Ovary (tissue), 9 donors: Measurements from ENCODE around the gene KCNN4. TPM values are rescaled to one million over a fixed set of nuclear protein-coding genes. Genes with fewer than 3 reads are reported as not detected.

Experiments used
- DNase-seq, 5 donors: peaks; one replicate each; pipeline ENCODE4 v3.0.0-alpha.2; 2019 to 2020
- H3K27ac ChIP-seq, 2 donors: fragments of 200-600 bp; one replicate each; pipeline versions ENCODE4 v1.5.1 to v1.8.0; 2019 to 2022
- H3K27me3 ChIP-seq: fragments of 200-600 bp; one replicate; pipeline ENCODE4 v1.8.0; 2022
- H3K36me3 ChIP-seq: fragments of 200-600 bp; sonication (generic); one replicate; pipeline ENCODE4 v1.5.1; 2019
- H3K4me1 ChIP-seq: one replicate; pipeline ENCODE4 v1.8.1; 2013; ENCODE audit warnings: mild to moderate bottlenecking, moderate library complexity; ENCODE audit not compliant: insufficient read depth
- H3K4me3 ChIP-seq: fragments of 200-600 bp; sonication (generic); one replicate; pipeline ENCODE4 v1.5.1; 2017
- H3K9me3 ChIP-seq, 2 donors: fragments of 200-600 bp in 1 of 2; sonication (generic) in 1 of 2; one replicate each; pipeline versions ENCODE4 v1.5.1 to v1.8.1; 2013 to 2019; ENCODE audit warnings: mild to moderate bottlenecking in 1 of 2, moderate library complexity in 1 of 2
- CTCF ChIP-seq, 3 donors: fragments of 450-650 bp in 2 of 3; fragments of 200-600 bp in 1 of 3; IDR thresholded peaks; one replicate each; pipeline versions ENCODE4 v1.5.1 to v1.8.0; 2016 to 2022; ENCODE audit warnings: antibody characterized with exemption in 3 of 3, mild to moderate bottlenecking in 1 of 3
- EP300 ChIP-seq: sonication (generic); formaldehyde crosslinking; IDR thresholded peaks from one replicate; pipeline ENCODE4 v1.6.1; 2017; ENCODE audit warnings: antibody characterized with exemption
- POLR2A ChIP-seq: fragments of 450-650 bp; IDR thresholded peaks from one replicate; pipeline ENCODE4 v1.6.1; 2017; ENCODE audit warnings: antibody characterized with exemption, mild to moderate bottlenecking, moderate library complexity
- WGBS, 3 donors: extraction: QIAGEN DNeasy Blood & Tissue Kit in 1 of 3; methylation state at CpG; one replicate each; pipeline versions ENCODE4 v1.1.5 to v1.1.7; 2013 to 2017; 5-methylcytosine and 5-hydroxymethylcytosine counted together
- intact Hi-C, 4 donors: fragments of 100-400 bp; cut with DNase I; formaldehyde crosslinking; loops; one replicate each; pipeline versions ENCODE4 v1.11.0 to v1.15.1; 2022 to 2023
- polyA plus RNA-seq, 2 donors: library from polyadenylated mRNA; stranded (reverse); fragments of 200-250 nt in 1 of 2; fragments of 350-450 nt in 1 of 2; fragmentation: Illumina TruSeq in 1 of 2; extraction: RNeasy Lipid Tissue Mini Kit (QIAGEN cat#74804) in 1 of 2; gene quantifications; one replicate each; pipeline ENCODE4 v1.2.3, GENCODE V29; 2013 to 2014
- total RNA-seq, 7 donors: library from RNA; depleted of rRNA in 2 of 7; stranded (reverse); fragments of >200 nt in 2 of 7; fragmentation: NEBNext Ultra II Directional in 3 of 7; extraction: Animal tissue kit (Norgen Biotek cat#: 25700) in 3 of 7; gene quantifications; one replicate each; pipeline versions ENCODE4 v1.1.0 to v1.2.4, GENCODE V29; 2016 to 2023
- donor health status: DM: no; HTN: no; CAD: no; lungs with moderate emphysema.
- donor health status: DM: no; HTN: no; CAD: no.
- donor health status: Bipolar disorder and iron deficiency.
- donor health status: DM: yes; HTN: yes; CAD: no.
- donor health status: DM: no; HTN: no; CAD: no.
- donor health status: DM: yes; HTN: yes; CAD: no.

The KCNN4 gene
- total and polyA plus RNA-seq, 9 donors: 0.28 to 9.1 (median 2.5) TPM

- no peak for DNase-seq
- H3K27me3 ChIP-seq: no peaks in the 10 kb centered on the region
- no peaks in the 10 kb centered on the region for H3K36me3 ChIP-seq
- H3K9me3 ChIP-seq: no peaks in the 10 kb centered on the region
- no peak overlapping the region for H3K27ac ChIP-seq
- WGBS, 3 donors: 96 to 100% (median 100%) methylated on average over 1 of the region's 1 CpG
- H3K4me3 ChIP-seq: no peak overlapping the region
- no peaks in the 10 kb centered on the region for H3K4me1 ChIP-seq
- TF ChIP-seq EP300 (no peak), CTCF (IDR thresholded peaks at IDR 0.05) (no peak), POLR2A (no peak)
- intact Hi-C loops: loop anchor here in 2 of 4 donors (5.0 kb wide), 2 partner anchors 32 to 467 kb away; partner anchors contain the start of gene KCNN4 (in 1 of the 2)
These were observed 30.9 kb downstream of the KCNN4 start for GRCh38 chr19:43749898-43750297.

GRCh38 chr19:43749152-43749551 is 31.6 kb downstream of the KCNN4 start:
- intact Hi-C loops: loop anchor here in 1 of 4 donors (5.0 kb wide), 1 partner anchor 33 kb away; the partner anchor contains the start of gene KCNN4

GRCh38 chr19:43748685-43749084 is 32.1 kb downstream of the KCNN4 start:
- no peaks in the 10 kb centered on the region for H3K27me3 ChIP-seq
- intact Hi-C loops: loop anchor here in 1 of 4 donors (5.0 kb wide), 1 partner anchor 34 kb away; the partner anchor contains the start of gene KCNN4
- no peaks in the 10 kb centered on the region for H3K36me3 ChIP-seq
- 80 to 84% (median 83%) methylated on average over 4 of the region's 4 CpGs for WGBS, 3 donors
- TF ChIP-seq POLR2A: no peak
- TF ChIP-seq CTCF (IDR thresholded peaks at IDR 0.05): no peak
- no peak for TF ChIP-seq EP300
- H3K4me3 ChIP-seq: no peak overlapping the region
- no peaks in the 10 kb centered on the region for H3K4me1 ChIP-seq
- H3K9me3 ChIP-seq: no peaks in the 10 kb centered on the region
- no peak overlapping the region for H3K27ac ChIP-seq
- DNase-seq: no peak

More at GRCh38 chr19:43749152-43749551, 31.6 kb downstream of the KCNN4 start:
- no peak overlapping the region for H3K27ac ChIP-seq
- TF ChIP-seq EP300: no peak
- no peak for TF ChIP-seq CTCF (IDR thresholded peaks at IDR 0.05)
- no peak for TF ChIP-seq POLR2A
- H3K4me3 ChIP-seq: no peak overlapping the region
- H3K36me3 ChIP-seq: no peaks in the 10 kb centered on the region
- DNase-seq: no peak
- H3K9me3 ChIP-seq: no peaks in the 10 kb centered on the region
- H3K4me1 ChIP-seq: no peaks in the 10 kb centered on the region
- 86 to 90% (median 89%) methylated on average over 7 of the region's 7 CpGs for WGBS, 3 donors
- no peaks in the 10 kb centered on the region for H3K27me3 ChIP-seq

GRCh38 chr19:43748205-43748594 is 32.6 kb downstream of the KCNN4 start:
- no peak for DNase-seq
- WGBS, 3 donors: 87 to 92% (median 91%) methylated on average over 4 of the region's 4 CpGs
- no peaks in the 10 kb centered on the region for H3K27me3 ChIP-seq
- no peaks in the 10 kb centered on the region for H3K4me1 ChIP-seq
- intact Hi-C loops: loop anchor here in 1 of 4 donors (5.0 kb wide), 1 partner anchor 34 kb away; the partner anchor contains the start of gene KCNN4
- no peaks in the 10 kb centered on the region for H3K36me3 ChIP-seq
- TF ChIP-seq CTCF (IDR thresholded peaks at IDR 0.05) (no peak), EP300 (no peak), POLR2A (no peak)
- no peaks in the 10 kb centered on the region for H3K9me3 ChIP-seq
- no peak overlapping the region for H3K27ac ChIP-seq
- no peak overlapping the region for H3K4me3 ChIP-seq
